HG03280 (cell line): Measurements from ENCODE around the gene MAGI2.
"Not testable (repeated sequence)": the region's sequence is repeated elsewhere in the genome, so short reads cannot be mapped to it uniquely, and the experiment has no call there.

ENCODE experiments used
- ATAC-seq: cut with Tn5 transposase; IDR thresholded peaks from one replicate; pipeline ENCODE4 v1.9.1; 2021; ENCODE audit warnings: mild to moderate bottlenecking, moderate library complexity; ENCODE audit not compliant: unreplicated experiment

The MAGI2 gene

GRCh38 chr7:78265486-78265885 is 1188.0 kb downstream of the MAGI2 start:
- ATAC-seq: no peak

- ATAC-seq: no peak
These were observed 1188.4 kb downstream of the MAGI2 start for GRCh38 chr7:78265071-78265470.

- ATAC-seq: no peak
These were observed 1189.4 kb downstream of the MAGI2 start for GRCh38 chr7:78264105-78264504.

- ATAC-seq: no peak
These were observed 1191.7 kb downstream of the MAGI2 start for GRCh38 chr7:78261739-78262138.

GRCh38 chr7:78261302-78261701 is 1192.2 kb downstream of the MAGI2 start:
- ATAC-seq: no peak

GRCh38 chr7:78260826-78261225 is 1192.6 kb downstream of the MAGI2 start:
- no peak for ATAC-seq

- no peak for ATAC-seq
These were observed 1198.8 kb downstream of the MAGI2 start for GRCh38 chr7:78254726-78255055.

- no peak for ATAC-seq
These were observed 1199.4 kb downstream of the MAGI2 start for GRCh38 chr7:78253850-78254725.

- no peak for ATAC-seq
These were observed 1204.6 kb downstream of the MAGI2 start for GRCh38 chr7:78248867-78249266.

- no peak for ATAC-seq
These were observed 1205.4 kb downstream of the MAGI2 start for GRCh38 chr7:78247910-78248689.

- ATAC-seq: not testable (repeated sequence)
These were observed 1213.3 kb downstream of the MAGI2 start for GRCh38 chr7:78240179-78240578.

- no peak for ATAC-seq
These were observed 1218.8 kb downstream of the MAGI2 start for GRCh38 chr7:78234634-78235033.

GRCh38 chr7:78232806-78233205 is 1220.7 kb downstream of the MAGI2 start:
- no peak for ATAC-seq

- ATAC-seq: no peak
These were observed 1227.3 kb downstream of the MAGI2 start for GRCh38 chr7:78226059-78226719.

GRCh38 chr7:78225534-78225933 is 1227.9 kb downstream of the MAGI2 start:
- ATAC-seq: no peak

- no peak for ATAC-seq
These were observed 1228.5 kb downstream of the MAGI2 start for GRCh38 chr7:78224923-78225322.

GRCh38 chr7:78223598-78223997 is 1229.9 kb downstream of the MAGI2 start:
- ATAC-seq: no peak

- no peak for ATAC-seq
These were observed 1231.3 kb downstream of the MAGI2 start for GRCh38 chr7:78222001-78222751.

GRCh38 chr7:78220754-78221153 is 1232.7 kb downstream of the MAGI2 start:
- no peak for ATAC-seq

- ATAC-seq: no peak
These were observed 1234.6 kb downstream of the MAGI2 start for GRCh38 chr7:78218876-78219275.

GRCh38 chr7:78218051-78218450 is 1235.4 kb downstream of the MAGI2 start:
- no peak for ATAC-seq
